ENCODE measurements around the gene HIGD1B.
"Not testable (repeated sequence)": the region's sequence is repeated elsewhere in the genome, so short reads cannot be mapped to it uniquely, and the experiment has no call there.

HIGD1B gene

DNA sequence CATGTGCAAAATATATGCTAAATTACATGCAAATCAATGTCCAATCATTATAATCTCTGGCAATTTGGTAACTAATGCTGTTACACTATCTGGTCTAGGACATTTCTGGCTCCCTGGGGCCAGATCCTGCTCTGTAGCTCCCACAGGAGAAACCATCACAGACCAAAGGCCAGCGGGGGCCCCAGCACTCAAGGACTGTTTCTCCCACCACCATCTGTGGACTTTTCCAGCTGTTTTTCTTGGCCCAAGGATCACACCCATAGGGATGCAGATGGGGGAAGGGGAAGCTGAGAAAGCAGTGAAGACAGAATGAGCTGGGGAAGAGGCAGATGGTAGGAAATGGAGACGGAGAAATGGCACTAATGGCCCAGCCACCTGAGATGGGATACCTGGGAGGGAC lies at the start of gene HIGD1B:
Gene HIGD1B, plus strand, starts transcription at position 298 of the 400 bp plus-strand sequence. CDS start 270 bp downstream, outside the sequence.
- DNase-seq (ENCODE audit: low spot score) = no peak

- DNase-seq (ENCODE audit: low spot score) = no peak
These were observed 49.3 kb upstream of the HIGD1B start for GRCh38 chr17:44798356-44798755.

- no peak for DNase-seq (ENCODE audit: low spot score)
These were observed 45.8 kb upstream of the HIGD1B start for GRCh38 chr17:44801880-44802279.

DNA sequence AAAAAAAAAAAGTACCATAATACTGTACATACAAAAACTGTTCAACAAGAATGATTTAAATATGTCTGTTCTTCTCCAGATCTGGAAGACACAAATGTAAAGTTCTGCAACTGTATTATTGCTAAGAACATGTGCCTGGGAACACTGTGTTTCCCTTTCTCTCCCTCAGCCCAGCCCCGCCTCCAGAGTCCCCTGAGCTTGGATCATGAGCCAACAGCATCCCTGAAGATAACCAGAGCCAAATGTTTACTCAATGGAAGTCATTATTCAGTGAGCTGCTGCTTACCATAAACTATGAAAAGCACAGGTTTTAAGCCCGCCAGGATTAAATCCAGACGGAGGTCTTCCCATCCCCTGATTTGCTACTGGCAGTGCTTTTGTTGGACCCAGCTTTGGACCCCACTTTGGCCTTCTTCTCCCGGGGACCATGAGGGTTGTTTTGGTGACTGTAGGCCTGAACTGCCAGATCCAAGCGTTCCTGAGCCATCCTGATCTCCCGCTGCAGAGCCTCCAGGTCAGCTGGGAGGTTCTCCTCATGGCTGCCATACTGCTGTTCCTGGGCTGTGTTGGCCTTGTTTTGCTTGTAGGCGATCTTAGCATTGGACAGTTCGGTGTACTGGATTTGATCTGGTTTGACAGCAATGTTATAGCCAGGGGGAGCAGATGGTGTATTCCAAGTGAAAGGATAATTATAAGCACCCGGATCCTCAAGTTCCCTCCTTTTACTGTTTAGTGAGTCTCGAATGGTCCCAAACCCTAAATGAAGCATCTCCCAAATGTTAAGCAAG lies 43.2 kb upstream of the HIGD1B start:
- no peak for DNase-seq (ENCODE audit: low spot score)

GRCh38 chr17:44807093-44807816 lies 40.4 kb upstream of the HIGD1B start:
- DNase-seq (ENCODE audit: low spot score) = no peak

GRCh38 chr17:44807817-44808155 lies 39.9 kb upstream of the HIGD1B start:
- no peak for DNase-seq (ENCODE audit: low spot score)

DNA sequence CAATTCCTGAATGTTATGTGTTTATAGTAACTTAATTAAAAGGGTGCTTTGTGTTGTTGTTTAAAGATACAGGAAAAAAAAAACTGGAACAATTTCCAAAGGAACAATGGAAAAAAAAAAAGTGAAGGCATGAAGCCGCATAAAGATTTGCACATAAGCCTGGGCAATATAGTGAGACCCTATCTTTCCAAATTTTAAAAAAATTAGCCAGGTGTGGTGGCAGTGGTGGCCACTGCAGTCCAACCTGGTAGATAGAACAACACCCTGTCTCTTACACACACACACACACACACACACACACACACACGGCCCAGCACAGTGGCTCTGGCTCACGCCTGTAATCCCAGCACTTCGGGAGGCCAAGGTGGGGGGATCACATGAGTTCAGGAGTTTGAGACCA lies 39.5 kb upstream of the HIGD1B start:
- DNase-seq (ENCODE audit: low spot score) = no peak

DNA sequence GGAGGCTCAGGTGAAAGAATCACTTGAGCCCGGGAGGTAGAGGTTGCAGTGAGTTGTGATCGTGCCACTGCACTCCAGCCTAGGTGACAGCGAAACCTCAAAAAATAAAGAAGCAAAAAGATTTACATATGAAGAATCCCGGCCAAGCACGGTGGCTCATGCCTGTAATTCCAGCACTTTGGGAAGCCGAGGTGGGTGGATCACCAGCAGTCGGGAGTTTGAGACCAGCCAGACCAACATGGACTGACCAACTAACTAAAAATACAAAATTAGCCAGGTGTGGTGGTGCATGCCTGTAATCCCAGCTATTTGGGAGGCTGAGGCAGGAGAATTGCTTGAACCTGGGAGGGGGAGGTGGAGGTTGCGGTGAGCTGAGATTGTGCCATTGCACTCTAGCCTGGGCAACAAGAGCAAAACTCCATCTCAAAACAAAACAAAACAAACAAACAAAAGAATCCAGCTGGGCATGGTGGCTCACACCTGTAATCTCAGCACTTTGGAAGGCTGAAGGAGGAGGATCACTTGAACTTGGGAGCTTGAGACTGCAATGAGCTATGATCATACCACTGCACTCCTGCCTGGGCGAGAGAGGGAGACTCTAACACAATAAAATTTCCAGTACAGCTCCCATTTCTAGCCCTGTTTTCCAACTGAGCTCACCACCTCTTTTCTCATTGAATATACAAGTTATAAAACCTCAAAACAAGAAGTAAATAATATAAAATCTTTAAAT lies 38.9 kb upstream of the HIGD1B start:
- DNase-seq (ENCODE audit: low spot score) = not testable (repeated sequence)

DNA sequence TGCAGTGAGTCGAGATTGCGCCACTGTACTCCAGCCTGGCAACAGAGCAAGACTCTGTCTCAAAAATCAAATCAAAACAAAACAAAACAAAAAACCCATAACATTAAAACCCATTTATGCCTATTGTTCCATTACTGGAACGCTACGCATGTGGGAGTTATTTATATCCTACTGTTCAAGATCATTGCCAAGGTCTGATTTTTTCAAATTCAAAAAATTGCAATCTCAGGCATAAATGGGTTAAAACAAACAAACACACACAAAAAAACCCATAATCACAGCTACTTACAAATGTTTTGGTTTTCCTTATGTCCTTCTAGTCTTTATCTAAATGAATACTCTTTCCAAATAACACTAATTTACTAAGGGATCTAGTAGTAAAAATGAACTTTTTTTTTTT lies 35.4 kb upstream of the HIGD1B start:
- DNase-seq (ENCODE audit: low spot score) = no peak

- DNase-seq (ENCODE audit: low spot score) = not testable (repeated sequence)
These were observed 29.2 kb upstream of the HIGD1B start for GRCh38 chr17:44818508-44818907.

GRCh38 chr17:44820631-44821212 lies 27.0 kb upstream of the HIGD1B start:
- DNase-seq (ENCODE audit: low spot score) = no peak

DNA sequence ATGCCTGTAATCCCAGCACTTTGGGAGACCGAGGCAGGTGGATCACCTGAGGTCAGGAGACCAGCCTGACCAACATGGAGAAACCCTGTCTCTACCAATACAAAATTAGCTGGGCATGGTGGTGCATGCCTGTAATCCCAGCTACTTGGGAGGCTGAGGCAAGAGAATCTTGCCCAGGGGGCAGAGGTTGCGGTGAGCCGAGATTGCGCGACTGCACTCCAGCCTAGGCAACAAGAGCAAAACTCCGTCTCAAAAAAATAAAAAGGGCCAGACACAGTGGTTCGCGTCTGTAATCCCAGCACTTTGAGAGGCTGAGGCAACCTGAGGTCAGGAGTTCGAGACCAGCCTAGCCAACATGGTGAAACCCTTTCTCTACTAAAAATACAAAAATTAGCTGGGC lies 22.4 kb upstream of the HIGD1B start:
- not testable (repeated sequence) for DNase-seq (ENCODE audit: low spot score)

DNA sequence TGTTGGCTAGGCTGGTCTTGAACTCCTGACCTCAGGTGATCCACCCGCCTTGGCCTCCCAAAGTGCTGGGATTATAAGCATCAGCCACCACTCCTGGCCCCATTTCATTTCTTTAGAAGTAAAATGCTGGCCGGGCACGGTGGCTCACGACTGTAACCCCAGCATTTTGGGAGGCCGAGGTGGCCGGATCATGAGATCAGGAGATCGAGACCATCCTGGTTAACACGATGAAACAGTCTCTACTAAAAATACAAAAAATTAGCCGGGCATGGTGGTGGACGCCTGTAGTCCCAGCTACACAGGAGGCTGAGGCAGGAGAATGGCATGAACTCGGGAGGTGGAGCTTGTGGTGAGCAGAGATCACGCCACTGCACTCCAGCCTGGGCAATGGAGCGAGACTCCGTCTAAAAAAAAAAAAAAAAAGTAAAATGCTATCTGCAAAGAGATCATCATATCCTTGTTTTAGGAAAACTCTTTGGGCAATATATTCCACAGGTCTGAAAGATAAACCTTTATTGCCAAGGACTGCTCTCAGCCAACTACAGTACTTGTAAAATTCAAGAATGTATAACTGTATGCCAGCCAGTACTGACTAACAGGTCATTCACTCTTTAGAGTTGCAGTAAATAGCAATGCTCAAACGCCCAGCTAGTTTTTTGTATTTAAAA lies 21.4 kb upstream of the HIGD1B start:
- DNase-seq (ENCODE audit: low spot score) = no peak

DNA sequence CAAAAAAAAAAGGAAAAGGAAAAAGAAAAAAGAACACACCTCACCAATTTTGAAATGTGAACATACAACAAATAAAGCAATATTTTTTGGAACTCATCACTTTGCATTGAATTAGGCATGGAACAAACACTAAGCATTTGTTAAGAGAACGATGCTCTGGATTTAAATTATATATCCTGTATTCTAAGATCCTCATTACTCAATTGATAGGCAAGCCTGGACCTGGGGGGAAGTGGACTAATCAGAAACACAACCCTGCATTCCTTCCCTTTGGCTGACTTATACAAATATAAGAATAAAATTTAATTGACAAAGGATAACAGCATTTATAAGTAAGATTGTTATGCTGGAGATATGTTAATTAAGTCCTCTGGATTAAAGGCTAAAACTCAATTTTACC lies 19.8 kb upstream of the HIGD1B start:
- no peak for DNase-seq (ENCODE audit: low spot score)

GRCh38 chr17:44828919-44829522 lies 18.7 kb upstream of the HIGD1B start:
- no peak for DNase-seq (ENCODE audit: low spot score)

- no peak for DNase-seq (ENCODE audit: low spot score)
These were observed 17.9 kb upstream of the HIGD1B start, which contains the start of gene GJC1 for GRCh38 chr17:44829523-44830358. TSS of gene GJC1 (minus strand) at chr17:44830287. CDS start at chr17:44805817, 24,470 bp downstream.

GRCh38 chr17:44830359-44831288 lies 17.1 kb upstream of the HIGD1B start:
- DNase-seq (ENCODE audit: low spot score) = no peak

DNA sequence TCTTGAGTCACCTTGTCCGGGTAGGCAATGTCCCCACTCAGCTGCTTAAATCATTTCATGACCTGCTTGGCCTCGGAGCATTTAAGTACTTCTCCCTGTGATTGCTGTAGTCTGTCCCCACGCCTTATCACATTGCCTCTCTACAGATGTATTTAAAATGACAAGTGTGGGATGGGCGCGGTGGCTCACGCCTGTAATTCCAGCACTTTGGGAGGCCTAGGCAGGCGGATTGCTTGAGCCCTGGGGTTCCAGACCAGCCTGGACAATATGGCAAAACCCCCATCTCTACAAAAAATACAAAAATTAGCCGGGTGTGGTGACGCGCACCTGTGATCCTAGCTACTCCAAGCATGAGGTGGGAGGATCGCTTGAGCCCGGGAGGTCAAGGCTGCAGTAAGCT lies 16.3 kb upstream of the HIGD1B start:
- DNase-seq (ENCODE audit: low spot score) = no peak

DNA sequence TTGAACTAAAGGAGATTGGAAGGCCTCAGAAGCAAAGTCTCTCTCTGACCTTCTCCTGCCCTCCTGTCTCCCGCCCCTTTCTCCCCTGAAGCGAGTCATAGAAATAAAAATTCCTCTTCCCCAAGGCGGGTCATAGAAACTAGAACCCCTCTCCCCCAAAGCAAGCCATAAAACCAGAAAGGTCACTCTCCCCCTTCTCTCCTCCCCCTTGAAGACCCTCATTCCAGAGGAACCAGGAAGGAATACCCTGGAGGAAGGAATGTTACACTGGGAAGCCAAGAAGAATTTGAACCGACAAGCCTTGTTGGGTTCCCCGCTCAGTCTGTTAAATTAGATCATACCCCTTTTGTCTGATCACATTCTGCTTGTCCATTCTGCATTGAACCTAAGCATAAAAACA lies 14.9 kb upstream of the HIGD1B start:
- DNase-seq (ENCODE audit: low spot score) = no peak

Measured in putamen (tissue), 1 donor.